UCSD-AML1 (cell line): Measurements from ENCODE around the gene SYT14.
"Not testable (repeated sequence)": the region's sequence is repeated elsewhere in the genome, so short reads cannot be mapped to it uniquely, and the experiment has no call there.

Source experiments
- DNase-seq: peaks from one replicate; lab custom pipeline; 2025; ENCODE audit not compliant: unreplicated experiment; lab: John Stamatoyannopoulos, UW

Gene SYT14

DNA sequence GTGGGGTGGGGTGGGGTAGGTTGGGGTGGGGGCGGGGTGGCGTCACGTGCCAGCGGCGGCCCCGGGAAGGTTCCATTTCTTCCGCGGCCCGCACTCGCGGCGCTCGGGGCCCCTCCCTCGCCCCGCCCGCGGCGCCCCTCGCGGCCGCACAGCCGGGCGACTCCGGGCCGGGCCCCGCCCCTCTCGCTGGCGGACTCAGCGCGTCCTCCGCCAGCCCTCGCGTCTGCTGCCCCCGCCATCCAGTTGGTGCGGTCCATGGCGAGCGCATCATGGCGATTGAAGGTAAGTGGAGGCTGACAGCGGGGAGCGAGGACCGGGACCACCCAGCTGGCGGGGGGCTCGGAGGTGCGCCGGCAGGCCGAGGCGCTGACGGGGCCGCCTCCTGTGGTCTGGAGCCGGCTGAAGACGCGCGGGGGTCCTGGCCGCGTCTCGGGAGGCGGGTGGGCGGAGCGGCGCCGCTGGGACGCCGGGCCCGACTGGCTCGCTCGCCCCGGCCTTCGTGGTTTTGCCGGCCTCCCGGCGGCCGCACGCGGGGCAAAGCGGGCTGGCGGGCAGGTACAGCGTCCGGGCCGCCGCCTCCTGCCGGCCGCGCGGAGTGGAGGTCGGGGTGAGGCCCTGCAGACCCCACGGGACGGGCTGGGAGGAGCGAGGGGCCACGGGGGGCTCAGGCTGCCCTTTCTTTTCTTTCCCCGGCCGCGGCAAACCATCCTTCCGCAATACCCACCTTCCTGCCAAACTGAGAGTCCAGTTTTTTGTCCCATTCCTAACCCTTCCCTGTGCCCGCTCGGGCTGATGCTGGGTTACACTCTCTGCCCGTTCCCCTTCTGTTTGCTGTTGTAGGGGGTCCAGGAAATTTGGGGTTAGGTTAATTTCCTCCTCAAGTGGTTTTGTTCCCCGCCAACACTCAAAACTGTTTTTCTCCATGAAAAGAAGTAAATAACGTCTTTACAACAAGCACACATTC, at the start of gene SYT14:
SYT14 (plus strand) TSS at position 222 of the 964 bp plus-strand sequence; CDS start at position 270, 48 bp downstream.
- no peak for DNase-seq

DNA sequence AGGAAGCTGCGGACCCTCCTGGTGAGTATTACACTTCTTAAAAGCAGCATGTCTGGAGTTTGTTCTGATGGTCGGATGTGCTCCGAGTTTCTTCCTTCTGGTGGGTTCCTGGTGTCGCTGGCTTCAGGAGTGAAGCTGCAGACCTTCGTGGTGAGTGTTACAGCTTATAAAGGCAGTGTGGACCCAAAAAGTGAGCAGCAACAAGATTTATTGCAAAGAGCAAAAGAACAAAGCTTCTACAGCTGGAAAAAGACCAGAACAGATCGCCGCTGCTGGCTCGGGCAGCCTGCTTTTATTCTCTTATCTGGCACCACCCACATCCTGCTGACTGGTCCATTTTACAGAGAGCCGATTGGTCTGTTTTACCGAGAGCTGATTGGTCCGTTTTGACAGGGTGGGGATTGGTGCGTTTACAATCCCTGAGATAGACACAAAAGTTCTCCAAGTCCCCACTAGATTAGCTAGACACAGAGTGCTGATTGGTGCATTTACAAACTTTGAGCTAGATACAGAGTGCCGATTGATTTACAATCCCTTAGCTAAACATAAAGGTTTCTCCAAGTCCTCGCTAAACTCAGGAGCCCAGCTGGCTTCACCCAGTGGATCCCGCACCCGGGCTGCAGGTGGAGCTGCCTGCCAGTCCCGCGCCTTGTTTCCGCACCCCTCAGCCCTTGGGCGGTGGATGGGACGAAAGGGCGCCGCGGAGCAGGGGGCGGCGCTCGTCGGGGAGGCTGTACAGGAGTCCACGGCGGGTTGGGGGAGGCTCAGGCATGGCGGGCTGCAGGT, 49.5 kb upstream of the SYT14 start:
- not testable (repeated sequence) for DNase-seq

DNA sequence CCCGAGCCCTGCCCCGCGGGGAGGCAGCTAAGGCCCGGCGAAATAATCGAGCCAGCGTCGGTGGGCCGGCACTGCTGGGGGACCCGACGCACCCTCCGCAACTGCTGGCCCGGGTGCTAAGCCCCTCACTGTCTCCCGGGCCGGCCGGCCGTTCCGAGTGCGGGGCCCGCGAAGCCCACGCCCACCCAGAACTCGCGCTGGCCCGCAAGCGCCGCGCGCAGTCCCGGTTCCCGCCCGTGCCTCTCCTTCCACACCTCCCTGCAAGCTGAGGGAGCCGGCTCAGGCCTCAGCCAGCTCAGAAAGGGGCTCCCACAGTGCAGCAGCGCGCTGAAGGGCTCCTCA, 49.0 kb upstream of the SYT14 start:
- no peak for DNase-seq

DNA sequence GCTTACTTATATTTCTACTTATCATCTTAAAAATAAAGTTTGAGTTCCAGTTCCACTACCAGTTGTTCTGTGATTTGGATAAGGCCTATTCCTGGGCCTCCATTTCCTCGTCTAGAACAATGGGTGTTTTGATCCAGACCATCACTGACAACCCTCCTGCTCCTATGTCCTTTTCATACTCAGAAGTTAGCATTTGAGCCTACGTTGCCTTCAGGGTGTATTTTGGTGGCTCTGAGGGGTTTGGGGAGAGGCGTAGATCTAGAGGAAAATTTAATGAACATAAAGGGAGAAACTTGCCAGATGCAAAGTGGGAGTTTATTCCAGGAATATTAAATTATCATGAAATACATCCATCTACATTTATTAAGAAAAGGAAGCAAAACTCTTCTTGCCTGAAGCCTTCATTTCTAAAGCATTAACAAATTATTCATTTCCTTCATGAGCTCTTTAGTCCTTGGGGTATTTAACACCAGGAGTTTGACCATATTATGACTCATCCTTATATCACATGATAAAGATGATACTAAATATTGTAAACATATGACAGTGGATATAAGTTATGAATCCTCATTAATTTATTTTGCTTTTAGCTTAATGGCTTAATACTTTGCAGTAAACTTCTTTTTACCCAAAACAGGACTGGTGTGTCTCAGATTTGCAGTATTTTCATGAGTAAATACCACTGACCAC, 47.2 kb upstream of the SYT14 start:
- DNase-seq, result no peak

DNA sequence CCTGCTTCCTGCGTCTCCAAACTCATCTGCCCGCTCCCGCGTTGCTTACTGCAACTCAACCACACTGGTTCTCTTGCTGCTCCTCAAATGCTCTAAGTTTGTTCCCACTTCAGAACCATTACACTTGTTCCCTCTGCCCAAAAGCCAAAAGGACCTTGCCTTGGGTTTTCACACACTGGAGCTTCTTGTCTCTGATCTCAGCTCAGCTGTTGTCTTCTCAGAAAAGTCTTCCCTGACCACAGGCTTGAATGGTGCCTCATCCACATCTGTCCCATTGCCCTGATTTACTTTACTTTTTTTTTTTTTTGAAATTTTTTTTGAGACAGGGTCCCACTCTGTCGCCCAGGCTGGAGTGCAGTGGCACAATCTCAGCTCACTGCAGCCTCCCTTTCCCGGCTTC, 44.3 kb upstream of the SYT14 start:
- no peak for DNase-seq

DNA sequence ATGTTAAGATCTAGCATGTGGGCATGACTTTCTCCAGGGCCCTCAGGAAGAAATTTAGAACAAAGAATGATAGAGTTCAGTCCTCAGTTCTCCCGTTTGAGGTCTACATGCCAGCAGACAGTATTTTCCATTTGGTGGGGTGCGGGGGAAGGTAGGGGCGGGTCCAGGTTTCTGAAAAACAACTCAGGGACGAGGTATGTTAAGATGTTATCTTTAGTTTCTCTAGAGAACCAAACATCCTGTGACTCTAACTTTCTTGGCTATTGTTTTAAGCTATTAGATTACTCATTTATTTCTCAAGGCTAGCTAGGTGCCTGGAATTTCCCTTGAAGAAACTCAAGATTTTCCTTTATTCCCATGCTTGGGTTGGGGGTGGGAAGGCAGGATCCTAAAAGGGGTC, 42.3 kb upstream of the SYT14 start:
- no peak for DNase-seq

DNA sequence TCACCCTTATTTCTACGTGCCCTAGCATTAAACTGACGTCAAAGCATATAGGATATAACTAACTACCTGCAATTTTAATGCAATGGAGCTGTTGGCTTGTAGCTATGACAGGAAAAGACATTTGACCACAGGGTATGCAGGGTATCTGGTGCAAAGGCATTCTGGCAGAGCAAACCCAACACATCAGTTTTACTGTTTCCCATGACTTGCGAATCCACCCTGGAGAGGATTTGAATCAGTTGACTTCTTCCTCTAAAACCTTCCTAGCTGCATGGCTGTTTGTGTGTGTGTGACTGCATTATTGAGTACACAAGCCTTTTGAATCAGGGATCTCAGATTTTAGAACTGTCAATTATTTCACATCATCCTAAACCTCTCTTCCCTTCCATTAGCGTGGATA, 41.7 kb upstream of the SYT14 start:
- no peak for DNase-seq

DNA sequence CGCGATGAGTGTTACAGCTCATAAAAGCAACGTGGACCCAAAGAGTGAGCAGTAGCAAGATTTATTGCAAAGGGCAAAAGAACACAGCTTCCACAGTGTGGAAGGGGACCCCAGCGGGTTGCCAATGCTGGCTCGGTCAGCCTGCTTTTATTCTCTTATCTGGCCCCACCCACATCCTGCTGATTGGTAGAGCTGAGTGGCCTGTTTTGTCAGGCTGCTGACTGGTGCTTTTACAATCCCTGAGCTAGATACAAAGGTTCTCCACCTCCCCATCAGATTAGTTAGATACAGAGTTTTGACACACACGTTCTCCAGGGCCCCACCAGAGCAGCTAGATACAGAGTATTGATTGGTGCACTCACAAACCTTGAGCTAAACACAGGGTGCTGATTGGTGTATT, 39.7 kb upstream of the SYT14 start:
- DNase-seq, result not testable (repeated sequence)

DNA sequence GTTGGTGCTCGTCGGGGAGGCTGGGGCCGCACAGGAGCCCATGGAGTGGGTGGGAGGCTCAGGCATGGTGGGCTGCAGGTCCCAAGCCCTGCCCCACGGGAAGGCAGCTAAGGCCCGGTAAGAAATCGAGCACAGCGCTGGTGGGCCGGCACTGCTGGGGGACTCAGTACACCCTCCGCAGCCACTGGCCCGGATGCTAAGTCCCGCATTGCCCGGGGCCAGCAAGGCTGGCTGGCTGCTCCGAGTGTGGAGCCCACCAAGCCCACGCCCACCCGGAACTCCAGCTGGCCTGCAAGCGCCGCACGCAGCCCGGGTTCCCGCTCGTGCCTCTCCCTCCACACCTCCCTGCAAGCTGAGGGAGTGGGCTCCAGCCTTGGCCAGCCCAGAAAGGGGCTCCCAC, 39.2 kb upstream of the SYT14 start:
- not testable (repeated sequence) for DNase-seq

DNA sequence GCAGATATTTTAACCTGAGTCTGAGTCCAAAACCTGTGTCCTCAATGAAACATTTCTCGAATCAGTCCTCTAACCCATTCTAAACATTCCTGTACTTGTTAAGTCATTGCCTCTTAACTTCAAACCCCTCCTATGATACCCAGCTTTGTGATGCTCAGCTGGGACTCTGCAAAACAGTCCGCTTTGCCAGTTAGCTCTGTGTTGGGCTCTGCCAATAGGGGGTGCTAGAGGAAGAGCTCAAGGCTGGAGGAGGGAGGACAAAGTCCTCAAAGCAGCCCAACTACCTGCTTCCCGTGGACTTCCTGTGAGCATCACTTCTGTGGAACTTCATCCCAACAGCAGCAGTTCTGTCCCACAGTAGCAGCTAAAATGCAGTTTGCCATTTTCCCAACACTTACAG, 38.1 kb upstream of the SYT14 start:
- DNase-seq, result no peak

DNA sequence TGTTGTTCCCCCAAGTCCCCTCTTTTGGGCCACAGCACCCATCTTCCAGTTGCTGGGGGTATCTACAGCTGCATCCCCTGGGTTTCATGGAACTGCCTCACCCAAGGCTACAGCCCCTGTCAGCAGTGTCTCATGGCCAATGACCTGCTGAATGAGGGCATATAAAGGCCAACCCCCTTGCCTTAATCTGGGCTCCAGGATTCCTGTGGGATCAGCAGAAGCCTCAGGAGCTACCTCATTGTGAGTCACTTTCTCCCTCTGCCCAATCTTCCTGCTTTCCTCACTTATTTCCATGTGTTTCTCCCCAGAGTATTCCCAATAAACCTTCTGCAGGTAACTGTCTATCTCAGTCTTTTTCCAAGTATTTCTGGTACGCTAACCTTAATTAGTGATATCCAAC, 37.3 kb upstream of the SYT14 start:
- DNase-seq, result no peak

DNA sequence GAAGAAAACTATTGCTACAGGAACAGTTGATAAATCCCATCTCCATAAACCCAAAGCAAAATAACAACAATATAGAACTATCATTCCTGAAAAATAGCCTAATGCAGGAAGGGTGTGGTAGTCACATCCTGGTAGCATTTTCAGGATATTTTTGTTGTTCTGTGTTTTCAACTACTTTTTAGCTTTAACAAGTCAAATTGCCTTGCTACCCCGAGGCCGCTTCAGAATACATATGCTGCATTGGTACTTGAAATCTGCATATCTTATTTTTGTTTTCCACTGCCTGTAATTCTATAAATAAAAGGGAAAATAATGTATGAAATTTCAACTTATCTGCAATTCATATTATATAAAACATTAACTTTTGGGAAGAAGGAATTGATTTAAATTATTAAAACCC, 36.8 kb upstream of the SYT14 start:
- no peak for DNase-seq

DNA sequence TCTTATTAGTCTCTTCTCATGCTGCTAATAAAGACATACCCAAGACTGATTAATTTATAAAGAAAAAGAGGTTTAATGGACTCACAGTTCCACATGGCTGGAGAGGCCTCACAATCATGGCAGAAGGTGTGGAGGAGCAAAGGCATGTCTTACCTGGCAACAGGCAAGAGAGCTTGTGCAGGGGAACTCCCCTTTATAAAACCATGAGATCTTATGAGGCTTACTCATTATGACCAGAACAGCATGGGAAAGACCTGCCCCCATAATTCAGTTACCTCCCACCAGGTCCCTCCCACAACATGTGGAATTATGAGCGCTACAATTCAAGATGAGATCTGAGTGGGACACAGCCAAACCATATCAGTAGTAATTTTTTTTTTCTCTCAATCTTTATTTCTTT, 33.2 kb upstream of the SYT14 start:
- not testable (repeated sequence) for DNase-seq

DNA sequence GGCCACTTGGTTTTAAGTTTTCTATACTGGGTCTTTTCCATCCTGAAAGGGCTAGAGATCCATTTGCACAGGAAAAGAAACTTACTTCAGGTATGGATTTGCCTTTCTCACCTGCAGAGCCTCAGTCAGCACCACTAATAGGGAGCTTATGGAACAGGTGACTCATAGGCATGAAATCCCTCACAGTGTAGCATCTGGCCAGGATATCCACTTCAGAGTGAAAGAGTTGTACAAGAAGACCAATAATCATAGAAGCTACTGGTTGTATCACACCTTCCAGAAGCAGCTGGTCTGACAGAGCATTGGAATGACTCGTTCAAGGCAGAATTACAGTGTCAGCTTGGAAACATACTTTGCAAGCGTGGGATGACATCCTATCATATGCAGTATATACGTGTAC, 26.3 kb upstream of the SYT14 start:
- no peak for DNase-seq

DNA sequence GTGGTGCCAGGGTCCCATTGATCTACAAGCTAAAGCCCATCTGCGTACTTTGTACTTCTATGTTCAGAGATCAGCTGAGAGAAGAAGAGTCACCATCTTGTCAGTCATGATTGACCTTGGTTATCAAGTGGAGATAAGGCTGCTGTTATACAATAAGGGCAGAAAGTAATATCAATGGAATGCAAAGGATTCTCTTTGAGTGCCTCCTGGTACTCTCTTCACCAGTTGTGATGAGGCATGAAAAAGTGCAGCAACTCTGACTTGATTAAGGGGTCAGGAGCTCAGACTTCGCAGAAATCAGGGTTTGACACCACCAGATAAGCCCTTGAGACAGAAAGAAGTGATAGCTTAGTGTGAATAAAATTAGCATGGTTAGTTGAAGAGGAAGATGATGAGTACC, 25.7 kb upstream of the SYT14 start:
- no peak for DNase-seq

DNA sequence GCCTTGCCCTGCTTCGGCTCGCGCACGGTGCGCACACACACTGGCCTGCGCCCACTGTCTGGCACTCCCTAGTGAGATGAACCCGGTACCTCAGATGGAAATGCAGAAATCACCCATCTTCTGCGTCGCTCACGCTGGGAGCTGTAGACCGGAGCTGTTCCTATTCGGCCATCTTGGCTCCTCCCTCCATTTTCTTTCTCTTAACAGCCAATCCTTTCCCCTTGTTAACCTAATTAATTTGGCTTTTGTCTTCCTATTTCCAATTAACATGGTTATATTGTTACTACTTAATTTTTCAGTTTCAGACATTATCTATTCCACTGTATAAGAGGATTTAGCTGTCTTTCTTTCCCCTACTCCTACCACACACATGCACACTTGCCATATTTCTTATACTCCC, 18.4 kb upstream of the SYT14 start:
- DNase-seq, result not testable (repeated sequence)

DNA sequence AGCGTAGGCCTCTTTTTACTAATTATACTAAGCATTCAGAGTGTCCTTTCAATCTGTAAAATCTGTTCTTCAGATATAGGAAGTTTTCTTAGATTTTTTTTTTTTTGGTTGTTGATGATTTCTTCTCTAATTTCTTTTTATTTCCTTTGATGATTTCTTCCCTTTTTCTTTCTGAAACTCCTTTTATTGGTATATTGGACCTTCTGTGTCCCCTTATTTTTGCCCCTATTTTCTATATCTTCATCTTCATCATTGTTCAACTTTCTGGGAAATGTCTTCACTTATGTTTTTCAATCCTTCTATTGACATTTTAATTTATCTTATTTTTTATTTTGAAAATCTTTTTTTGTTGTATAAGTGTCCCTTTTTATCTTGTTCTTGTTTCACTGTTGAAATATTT, 17.2 kb upstream of the SYT14 start:
- no peak for DNase-seq

DNA sequence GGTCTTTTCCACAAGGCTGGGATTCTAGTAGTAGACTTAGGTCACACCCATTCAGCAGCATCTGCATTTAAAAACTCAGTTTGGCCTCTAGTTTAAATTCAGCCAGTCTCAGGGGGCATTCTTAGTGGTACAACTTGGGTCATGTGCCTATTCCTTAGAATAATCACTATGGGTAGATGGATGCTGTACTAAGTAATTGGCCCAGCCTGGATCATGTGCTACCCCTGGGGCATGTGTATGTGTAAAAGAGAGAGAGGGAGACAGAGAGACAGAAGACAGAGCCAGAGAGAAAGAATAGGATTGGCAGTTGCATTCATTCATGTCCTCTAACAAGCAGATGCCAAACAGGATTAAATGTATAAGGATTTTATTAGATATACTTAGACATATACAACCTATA, 13.6 kb upstream of the SYT14 start:
- DNase-seq, result no peak

DNA sequence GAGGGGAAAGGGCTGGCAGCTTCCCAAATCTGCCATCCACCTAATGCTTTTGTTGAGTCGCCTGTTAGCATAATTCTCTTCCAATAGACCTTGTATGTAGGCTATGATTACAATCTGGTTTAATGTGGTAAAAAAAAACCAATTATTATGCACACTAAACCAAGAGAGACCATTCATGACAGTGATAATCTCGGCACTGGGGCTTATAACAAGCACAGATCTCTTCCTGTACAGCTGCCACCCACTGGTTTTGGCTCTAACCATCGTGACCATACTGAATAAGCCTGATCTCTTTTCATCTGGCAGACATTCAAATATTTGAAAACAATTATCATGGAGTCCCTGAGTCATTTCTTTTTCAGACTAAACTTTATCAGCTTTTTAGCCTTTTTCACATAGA, 12.0 kb upstream of the SYT14 start:
- no peak for DNase-seq

DNA sequence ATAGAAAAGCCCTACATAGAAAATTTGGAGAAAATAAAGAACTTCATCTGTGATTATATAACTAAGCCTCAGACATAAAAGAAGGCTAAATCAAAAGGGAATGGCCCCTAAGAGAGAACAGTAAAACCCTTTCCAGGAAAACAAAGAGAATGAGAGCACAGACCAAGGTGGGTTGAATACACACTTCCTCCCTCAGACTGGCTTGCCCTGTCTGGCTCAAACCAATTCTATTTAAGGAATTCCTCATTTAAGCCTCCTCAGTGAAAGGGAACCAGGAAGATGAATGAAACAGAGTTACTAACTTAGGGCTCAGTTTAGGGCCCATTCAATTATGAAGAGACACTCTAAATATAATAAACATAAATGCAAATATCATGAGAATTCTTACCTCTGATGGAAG, 10.6 kb upstream of the SYT14 start:
- DNase-seq, result no peak

DNA sequence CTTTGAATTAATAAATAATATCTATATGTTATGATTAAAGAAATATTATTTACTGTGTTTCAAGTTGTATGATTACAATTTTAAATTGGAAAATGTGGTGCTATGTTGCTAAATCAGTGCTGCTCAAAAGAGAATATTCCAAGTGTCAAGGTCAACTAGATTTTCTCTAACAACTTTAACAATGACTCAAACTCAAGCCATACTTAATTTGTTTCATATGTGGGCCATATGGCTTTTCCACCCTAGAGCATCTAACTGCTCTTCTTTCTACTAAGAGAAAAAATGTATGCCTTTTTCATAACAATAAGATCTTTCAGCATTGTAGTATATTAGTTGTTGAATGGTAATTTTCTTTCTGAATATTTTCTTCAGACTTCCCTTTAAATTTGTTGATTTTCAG, 8.3 kb upstream of the SYT14 start:
- no peak for DNase-seq

DNA sequence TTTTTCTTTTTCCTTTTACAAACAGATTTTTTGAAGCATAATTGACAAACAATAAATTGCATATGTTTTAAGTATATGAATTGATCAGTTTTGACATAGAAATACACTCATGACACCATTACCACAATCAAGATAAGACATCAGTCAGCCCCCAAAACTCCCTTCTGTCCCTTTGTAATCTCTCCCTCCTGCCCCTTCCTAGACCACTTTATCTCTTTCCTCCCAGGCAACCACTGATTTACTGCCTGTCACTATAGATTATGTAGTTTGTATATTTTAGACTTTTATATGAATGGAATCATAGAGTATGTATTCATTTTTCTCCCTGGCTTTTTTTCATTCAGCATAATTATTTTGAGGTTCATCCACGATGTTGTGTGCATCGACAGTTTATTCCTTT, 6.9 kb upstream of the SYT14 start:
- no peak for DNase-seq
